ENCODE results near the gene SASH3. TPM values are rescaled to one million over a fixed set of nuclear protein-coding genes. Genes with fewer than 3 reads are reported as not detected.
A peak's percentile ranks its signal among the peaks of the same experiment; 100 is the strongest.

Gene SASH3
- total and polyA plus RNA-seq, 8 donors: 0.31 to 8.5 (median 1.2) TPM

GRCh38 chrX:129808829-129809796, 29.4 kb downstream of the SASH3 start:
- intact Hi-C loops (cut with DNase I): no loop called here
- ATAC-seq (no peak), DNase-seq (no peak), FAIRE-seq (no peak)
- Histone ChIP-seq H3K4me1 (no peaks in the 10 kb centered on the region), H3K27me3 (no peaks in the 10 kb centered on the region), H3K4me3 (no peak overlapping the region), H3K9me3 (no peaks in the 10 kb centered on the region), H3K36me3 (peaks cover 0 to 14% (median 3%) of the 10 kb centered on the region in 3 donors), H3K27ac (no peak overlapping the region)
- TF ChIP-seq CTCF (IDR thresholded peaks at IDR 0.05): no peak
- WGBS, 2 donors: 81 to 89% methylated on average over 7 of the region's 7 CpGs

GRCh38 chrX:129813662-129814368, 34.1 kb downstream of the SASH3 start:
- 71 to 93% methylated on average over 6 of the region's 6 CpGs for WGBS, 2 donors
- DNase-seq (no peak), ATAC-seq (no peak), FAIRE-seq (no peak)
- H3K27me3 ChIP-seq: no peaks in the 10 kb centered on the region
- H3K4me3 ChIP-seq: no peak overlapping the region
- peaks cover 0 to 14% (median 0%) of the 10 kb centered on the region in 3 donors for H3K36me3 ChIP-seq
- H3K9me3 ChIP-seq: no peaks in the 10 kb centered on the region
- H3K27ac ChIP-seq: no peak overlapping the region
- H3K4me1 ChIP-seq: no peaks in the 10 kb centered on the region
- intact Hi-C loops (cut with DNase I): no loop called here
- TF ChIP-seq CTCF (IDR thresholded peaks at IDR 0.05): no peak

GRCh38 chrX:129818123-129818522, 38.4 kb downstream of the SASH3 start:
- DNase-seq (no peak), FAIRE-seq (no peak), ATAC-seq (no peak)
- H3K27ac ChIP-seq: no peak overlapping the region
- H3K4me1 ChIP-seq: no peaks in the 10 kb centered on the region
- intact Hi-C loops (cut with DNase I): no loop called here
- peaks cover 0 to 3% (median 0%) of the 10 kb centered on the region in 3 donors for H3K36me3 ChIP-seq
- no peak for TF ChIP-seq CTCF (IDR thresholded peaks at IDR 0.05)
- WGBS, 2 donors: 82 to 97% methylated on average over 2 of the region's 2 CpGs
- no peaks in the 10 kb centered on the region for H3K27me3 ChIP-seq
- H3K4me3 ChIP-seq: no peak overlapping the region
- H3K9me3 ChIP-seq: no peaks in the 10 kb centered on the region

GRCh38 chrX:129823115-129823514, 43.4 kb downstream of the SASH3 start:
- intact Hi-C loops (cut with DNase I): no loop called here
- Histone ChIP-seq H3K27ac (no peak overlapping the region), H3K4me1 (no peaks in the 10 kb centered on the region), H3K9me3 (no peaks in the 10 kb centered on the region), H3K36me3 (no peaks in the 10 kb centered on the region), H3K4me3 (no peak overlapping the region), H3K27me3 (peaks cover 0 to 6% (median 0%) of the 10 kb centered on the region in 4 donors)
- no peak for FAIRE-seq
- peak in 3 of 4 donors; percentile 48 to 61 (median 56) for ATAC-seq
- TF ChIP-seq CTCF (IDR thresholded peaks at IDR 0.05): peak in 2 of 4 donors; percentile 14 to 26
- 53 to 94% methylated on average over 2 of the region's 2 CpGs for WGBS, 2 donors
- DNase-seq: no peak

Measured in pancreas (tissue), 10 donors.